ENCODE data around the gene MFF. TPM values are rescaled to one million over a fixed set of nuclear protein-coding genes. Genes with fewer than 3 reads are reported as not detected.

Gene MFF
- total and polyA plus RNA-seq, 2 of the 8 experiments (the other 6 are each of a cell fraction or from before 2014, with no cell fraction given), result 36.2 to 86.8 TPM

GRCh38 chr2:227366769-227367426, 41.8 kb downstream of the MFF start:
- WGBS, 2 experiments (ENCODE audit: extremely low coverage in 1 of 2, insufficient coverage in 1 of 2, insufficient read length in 1 of 2, insufficient replicate concordance in 2 of 2, low coverage in 1 of 2, low lambda C conversion rate in 2 of 2, missing lambda C conversion rate in 1 of 2), result 91% methylated on average over 11 of the region's 11 CpGs; no CpG with 5 or more reads in 1 of the 2 experiments
- H2BK15ac ChIP-seq (ENCODE audit: low read length), result no peak overlapping the region
- no peaks in the 10 kb centered on the region for H4K20me1 ChIP-seq (replicated peaks in 1 of 2; ENCODE audit: control insufficient read depth in 1 of 2, insufficient read depth in 2 of 2, low read length in 2 of 2)
- H3K27ac ChIP-seq (ENCODE audit: low read depth, low read length), result no peak overlapping the region
- H4K8ac ChIP-seq (ENCODE audit: extremely low read depth, insufficient read depth, low read length), result no peak overlapping the region
- no peaks in the 10 kb centered on the region for H3K79me2 ChIP-seq (ENCODE audit: control insufficient read depth in 1 of 2, insufficient read depth in 2 of 2, low read length in 2 of 2)
- H3K23ac ChIP-seq (ENCODE audit: insufficient read length), result no peak overlapping the region
- H3K36me3 ChIP-seq (ENCODE audit: control insufficient read depth in 2 of 4, insufficient read depth in 4 of 4, low read length in 3 of 4), result no peaks in the 10 kb centered on the region
- no peak overlapping the region for H2AK5ac ChIP-seq (ENCODE audit: low read depth, low read length)
- H2BK5ac ChIP-seq (ENCODE audit: low read depth, low read length), result no peak overlapping the region
- ChIA-PET CTCF (ENCODE audit: partially characterized antibody) (no interaction called here), POLR2A (ENCODE audit: partially characterized antibody) (no interaction called here)
- H3K4me1 ChIP-seq (replicated peaks in 1 of 4; ENCODE audit: control insufficient read depth in 3 of 4, insufficient read depth in 4 of 4, low read length in 3 of 4), result no peaks in the 10 kb centered on the region
- DNase-seq (ENCODE audit: low read depth in 1 of 2, low spot score in 2 of 2) (no peak), FAIRE-seq (no peak)
- H3K23me2 ChIP-seq (ENCODE audit: low read depth, low read length), result no peaks in the 10 kb centered on the region
- no peak overlapping the region for H3K18ac ChIP-seq (ENCODE audit: extremely low read depth, low read length)
- no peak overlapping the region for H3K4ac ChIP-seq (replicated peaks; ENCODE audit: insufficient read length, low read depth, low read length)
- H4K5ac ChIP-seq (ENCODE audit: insufficient read length, low read depth, low read length), result no peak overlapping the region
- no peaks in the 10 kb centered on the region for H3K27me3 ChIP-seq (replicated peaks in 1 of 4; ENCODE audit: control insufficient read depth in 3 of 4, extremely low read depth in 1 of 4, insufficient read depth in 3 of 4, low read length in 3 of 4)
- H3K79me1 ChIP-seq (ENCODE audit: low read depth, low read length), result no peaks in the 10 kb centered on the region
- H3K9me3 ChIP-seq (ENCODE audit: insufficient read depth in 2 of 2, low read depth in 1 of 2, low read length in 1 of 2), result no peaks in the 10 kb centered on the region
- H2BK12ac ChIP-seq (ENCODE audit: low read depth, low read length), result no peak overlapping the region
- H3K4me3 ChIP-seq (ENCODE audit: extremely low read depth in 1 of 4, insufficient read depth in 2 of 4, low read depth in 3 of 4, low read length in 4 of 4), result no peak overlapping the region
- no peak overlapping the region for H3K9ac ChIP-seq (replicated peaks in 1 of 4; ENCODE audit: extremely low read depth in 1 of 4, low read depth in 3 of 4, low read length in 3 of 4)
- no peak overlapping the region for H2BK120ac ChIP-seq (replicated peaks; ENCODE audit: low read depth, low read length)
- H2AFZ ChIP-seq (ENCODE audit: low read length), result no peak overlapping the region
- no peak overlapping the region for H3K56ac ChIP-seq (replicated peaks; ENCODE audit: insufficient read length, low read depth, low read length)
- H2BK20ac ChIP-seq (ENCODE audit: low read length), result no peak overlapping the region
- no peak overlapping the region for H3K4me2 ChIP-seq (ENCODE audit: insufficient read depth in 1 of 2, low read depth in 2 of 2, low read length in 2 of 2)
- no peak overlapping the region for H4K91ac ChIP-seq (replicated peaks; ENCODE audit: insufficient read length, low read length)
- no peak overlapping the region for H3K14ac ChIP-seq (ENCODE audit: insufficient read length)
- TF ChIP-seq ATF2 (IDR thresholded peaks at IDR 0.05; ENCODE audit: low read length), result no peak
- TF ChIP-seq SUZ12 (IDR thresholded peaks at IDR 0.05; ENCODE audit: low read length), result no peak
- TF ChIP-seq CEBPB (IDR thresholded peaks at IDR 0.05; ENCODE audit: low read depth, low read length), result no peak
- no peak for TF ChIP-seq NANOG (IDR thresholded peaks at IDR 0.05; ENCODE audit: insufficient read depth, low read depth, low read length, poor library complexity, severe bottlenecking)
- no peak for TF ChIP-seq CTBP2 (IDR thresholded peaks at IDR 0.05; ENCODE audit: borderline replicate concordance, insufficient read depth, insufficient read length, low read length)
- TF ChIP-seq TEAD4 (IDR thresholded peaks at IDR 0.05; ENCODE audit: low read depth, low read length), result no peak
- TF ChIP-seq SP2 (IDR thresholded peaks at IDR 0.05; ENCODE audit: low read length), result no peak
- TF ChIP-seq SIX5 (IDR thresholded peaks at IDR 0.05; ENCODE audit: low read depth, low read length), result no peak
- no peak for TF ChIP-seq KDM1A (IDR thresholded peaks at IDR 0.05; ENCODE audit: borderline replicate concordance, low read length)
- no peak for TF ChIP-seq RBBP5 (IDR thresholded peaks at IDR 0.05; ENCODE audit: borderline replicate concordance, low read depth, low read length)

Measured in H1 (cell line).